Neutrophil (primary cell): ENCODE results near the gene ABCG1.

Experiments used
- H3K27ac ChIP-seq: fragments of 200-600 bp; sonication (generic); 2 replicates; pipeline ENCODE4 v1.5.1; 2016; ENCODE audit warnings: mild to moderate bottlenecking, moderate library complexity
- H3K27me3 ChIP-seq: fragments of 200-600 bp; sonication (generic); 2 replicates; pipeline ENCODE4 v1.6.0; 2016; ENCODE audit warnings: mild to moderate bottlenecking
- H3K36me3 ChIP-seq: fragments of 200-600 bp; sonication (generic); 2 replicates; pipeline ENCODE4 v1.5.1; 2017
- H3K4me1 ChIP-seq, 2 experiments: fragments of 200-600 bp in 1 of 2; sonication (generic) in 1 of 2; 1 replicate in 1 of 2; 2 replicates in 1 of 2; pipeline versions ENCODE4 v1.5.1 to v1.6.1; 2013 to 2016; ENCODE audit warnings: low read depth in 1 of 2, low read length in 1 of 2, mild to moderate bottlenecking in 1 of 2, moderate library complexity in 1 of 2; ENCODE audit not compliant: control insufficient read depth in 1 of 2, insufficient read depth in 1 of 2
- H3K4me3 ChIP-seq, 2 experiments: fragments of 200-600 bp in 1 of 2; sonication (generic) in 1 of 2; 1 replicate in 1 of 2; 2 replicates in 1 of 2; pipeline ENCODE4 v1.5.1; 2013 to 2016; ENCODE audit warnings: low read depth in 1 of 2, low read length in 1 of 2, mild to moderate bottlenecking in 1 of 2, moderate library complexity in 1 of 2
- H3K9me3 ChIP-seq: fragments of 200-600 bp; sonication (generic); 2 replicates; pipeline ENCODE4 v1.5.1; 2016
- CTCF ChIP-seq: fragments of 200-600 bp; sonication (generic); IDR thresholded peaks from 2 replicates; pipeline ENCODE4 v1.5.1; 2016; ENCODE audit warnings: antibody characterized with exemption

ABCG1 gene

GRCh38 chr21:42225571-42226155, 6.7 kb downstream of the ABCG1 start:
- no peak for TF ChIP-seq CTCF
- H3K27ac ChIP-seq: no peak overlapping the region
- H3K4me1 ChIP-seq: peaks cover 37 to 45% of the 10 kb centered on the region in 2 experiments
- no peaks in the 10 kb centered on the region for H3K27me3 ChIP-seq
- H3K36me3 ChIP-seq: peaks cover 30% of the 10 kb centered on the region
- H3K9me3 ChIP-seq: no peaks in the 10 kb centered on the region
- no peak overlapping the region for H3K4me3 ChIP-seq

GRCh38 chr21:42226626-42227025, 7.7 kb downstream of the ABCG1 start:
- Histone ChIP-seq H3K27me3 (no peaks in the 10 kb centered on the region), H3K27ac (no peak overlapping the region), H3K9me3 (no peaks in the 10 kb centered on the region), H3K4me1 (peaks cover 27 to 35% of the 10 kb centered on the region in 2 experiments), H3K4me3 (no peak overlapping the region), H3K36me3 (peaks cover 34% of the 10 kb centered on the region)
- no peak for TF ChIP-seq CTCF

- no peaks in the 10 kb centered on the region for H3K27me3 ChIP-seq
- no peak overlapping the region for H3K4me3 ChIP-seq
- peaks cover 30 to 31% of the 10 kb centered on the region in 2 experiments for H3K4me1 ChIP-seq
- peaks cover 34% of the 10 kb centered on the region for H3K36me3 ChIP-seq
- no peaks in the 10 kb centered on the region for H3K9me3 ChIP-seq
- peak overlapping the region; percentile 63 for H3K27ac ChIP-seq
- TF ChIP-seq CTCF: no peak
These were observed 9.2 kb downstream of the ABCG1 start for GRCh38 chr21:42227909-42228708.

- H3K36me3 ChIP-seq: peaks cover 34% of the 10 kb centered on the region
- H3K9me3 ChIP-seq: no peaks in the 10 kb centered on the region
- peaks cover 36 to 37% of the 10 kb centered on the region in 2 experiments for H3K4me1 ChIP-seq
- H3K27ac ChIP-seq: peak overlapping the region; percentile 63
- H3K27me3 ChIP-seq: no peaks in the 10 kb centered on the region
- H3K4me3 ChIP-seq: no peak overlapping the region
- TF ChIP-seq CTCF: no peak
These were observed 9.8 kb downstream of the ABCG1 start for GRCh38 chr21:42228709-42229220.

- no peak overlapping the region for H3K4me3 ChIP-seq
- no peak overlapping the region for H3K27ac ChIP-seq
- H3K27me3 ChIP-seq: no peaks in the 10 kb centered on the region
- H3K9me3 ChIP-seq: no peaks in the 10 kb centered on the region
- TF ChIP-seq CTCF: no peak
- peaks cover 45 to 46% of the 10 kb centered on the region in 2 experiments for H3K4me1 ChIP-seq
- peaks cover 34% of the 10 kb centered on the region for H3K36me3 ChIP-seq
These were observed 10.7 kb downstream of the ABCG1 start for GRCh38 chr21:42229676-42230075.
